Fibroblast of lung (primary cell): ENCODE measurements around the gene APMAP.

ENCODE experiments used
- CTCF ChIP-seq, 2 donors: IDR thresholded peaks in 1 of 2; conservative IDR thresholded peaks in 1 of 2; 1 replicate in 1 of 2; 2 replicates in 1 of 2; pipeline ENCODE4 v1.5.1; 2011 to 2012; ENCODE audit warnings: low read length in 2 of 2, control low read depth in 1 of 2, inconsistent platforms in 1 of 2, low read depth in 1 of 2, mild to moderate bottlenecking in 1 of 2
- EZH2 ChIP-seq: IDR thresholded peaks from 2 replicates; pipeline ENCODE4 v1.5.1; 2012; ENCODE audit warnings: low read length, control low read depth, mild to moderate bottlenecking; ENCODE audit errors: missing control alignments

- TF ChIP-seq CTCF (conservative IDR thresholded peaks at IDR 0.05 in 1 of 2, IDR thresholded peaks at IDR 0.05 in 1 of 2; ENCODE audit: low read depth in 1 of 2, low read length in 2 of 2) (no peak), EZH2 (no peak)
Observed at GRCh38 chr20:25024171-25024570, 31.6 kb upstream of the APMAP start.
